Mucosa of descending colon (tissue), 3 donors: ENCODE measurements around the gene KCNG2. TPM values are rescaled to one million over a fixed set of nuclear protein-coding genes. Genes with fewer than 3 reads are reported as not detected.

ENCODE experiments used
- ATAC-seq: fragments of 200-7000 bp; cut with Tn5 transposase; one replicate; pipeline ENCODE4 v1.9.1; 2020; ENCODE audit warnings: mild to moderate bottlenecking, moderate library complexity
- DNase-seq, 3 donors: peaks; one replicate each; pipeline ENCODE4 v3.0.0-alpha.2; 2020
- H3K36me3 ChIP-seq: fragments of 200-600 bp; one replicate; pipeline ENCODE4 v1.8.0; 2021; ENCODE audit warnings: low read depth, mild to moderate bottlenecking
- H3K4me1 ChIP-seq: fragments of 200-600 bp; one replicate; pipeline ENCODE4 v1.8.0; 2021; ENCODE audit warnings: low read depth, mild to moderate bottlenecking
- H3K4me3 ChIP-seq: fragments of 200-600 bp; one replicate; pipeline ENCODE4 v1.8.0; 2021; ENCODE audit warnings: mild to moderate bottlenecking
- H3K9me3 ChIP-seq: fragments of 200-600 bp; one replicate; pipeline ENCODE4 v1.8.0; 2021; ENCODE audit warnings: mild to moderate bottlenecking
- CTCF ChIP-seq: fragments of 200-600 bp; IDR thresholded peaks from one replicate; pipeline ENCODE4 v1.8.0; 2022; ENCODE audit warnings: antibody characterized with exemption, mild to moderate bottlenecking
- intact Hi-C, 2 donors: fragments of 100-400 bp; cut with DNase I in 1 of 2; cut with micrococcal nuclease in 1 of 2; formaldehyde crosslinking; loops; one replicate each; pipeline versions ENCODE4 v1.11.0 to v1.11.1; 2022; cut with DNase I, micrococcal nuclease
- total RNA-seq, 3 donors: library from RNA; stranded (reverse); fragmentation: NEBNext Ultra II Directional in 2 of 3; extraction: Animal tissue kit (Norgen Biotek cat#: 25700) in 2 of 3; gene quantifications; one replicate each; pipeline versions ENCODE4 v1.2.1 to v1.2.4, GENCODE V29; 2021 to 2023
- donor health status: DM: no; HTN: no; CAD: no; lungs with moderate emphysema.
- donor health status: DM: no; HTN: no; CAD: no.
- donor health status: DM: no; HTN: yes; CAD: no.

The KCNG2 gene
- total RNA-seq, 3 donors from 2014 or later = 0.19 TPM; not detected in 2

DNA sequence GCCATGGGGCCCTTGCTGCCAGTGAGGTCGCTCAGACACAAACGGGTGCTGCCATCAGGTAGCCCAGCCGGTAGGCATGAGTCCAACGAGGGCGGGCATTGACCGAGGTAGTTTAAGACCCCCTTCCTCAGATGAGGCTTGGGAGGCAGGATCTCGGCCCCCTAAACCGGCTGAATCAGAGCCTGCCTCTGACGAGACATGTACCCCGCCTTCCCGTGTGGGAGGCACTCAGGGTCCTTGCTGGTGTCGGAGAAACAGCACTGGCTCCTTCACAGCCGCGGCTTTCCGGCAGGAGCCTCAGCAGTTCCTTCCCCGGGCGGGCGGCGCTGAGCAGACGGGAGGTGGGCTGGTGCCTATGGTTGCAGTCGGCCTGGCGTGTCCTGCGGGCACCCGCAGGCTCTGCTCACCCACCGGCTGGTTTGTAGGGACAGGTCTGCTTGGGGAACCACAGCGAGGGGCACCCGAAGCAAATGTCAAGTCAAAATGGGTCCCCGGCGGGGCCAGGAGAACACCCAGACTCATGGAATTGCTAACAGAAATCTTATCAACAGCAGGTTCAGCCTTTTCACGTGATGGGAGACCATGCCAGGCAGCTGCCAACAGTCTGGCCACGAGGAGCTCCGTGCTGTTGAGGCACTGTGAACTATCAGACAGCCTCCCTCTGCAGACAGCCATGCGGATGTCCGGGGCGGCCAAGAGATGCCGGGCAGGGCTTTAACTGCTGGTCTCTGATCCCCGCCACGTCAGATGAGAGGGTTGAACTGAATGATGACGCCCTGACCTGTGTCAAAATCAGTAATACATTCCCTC is 2.8 kb downstream of the KCNG2 start:
- TF ChIP-seq CTCF = no peak
- Histone ChIP-seq H3K36me3 (no peaks in the 10 kb centered on the region), H3K4me1 (peaks cover 16% of the 10 kb centered on the region), H3K4me3 (no peak overlapping the region), H3K9me3 (no peaks in the 10 kb centered on the region)
- DNase-seq = no peak
- no peak for ATAC-seq
- intact Hi-C loops = loop anchor here in 1 of 2 donors (10.0 kb wide), 1 partner anchor 64 kb away; no protein-coding TSS in a partner anchor

GRCh38 chr18:79801217-79801616 is 3.5 kb downstream of the KCNG2 start:
- intact Hi-C loops = loop anchor here in 1 of 2 donors (10.0 kb wide), 1 partner anchor 64 kb away; no protein-coding TSS in a partner anchor
- H3K36me3 ChIP-seq = no peaks in the 10 kb centered on the region
- no peaks in the 10 kb centered on the region for H3K9me3 ChIP-seq
- ATAC-seq (no peak), DNase-seq (no peak)
- no peak for TF ChIP-seq CTCF
- peaks cover 16% of the 10 kb centered on the region for H3K4me1 ChIP-seq
- H3K4me3 ChIP-seq = no peak overlapping the region

GRCh38 chr18:79801641-79802040 is 3.9 kb downstream of the KCNG2 start:
- intact Hi-C loops = loop anchor here in 1 of 2 donors (10.0 kb wide), 1 partner anchor 63 kb away; no protein-coding TSS in a partner anchor
- no peak for ATAC-seq
- no peak for DNase-seq
- Histone ChIP-seq H3K9me3 (no peaks in the 10 kb centered on the region), H3K4me3 (no peak overlapping the region), H3K36me3 (no peaks in the 10 kb centered on the region), H3K4me1 (peaks cover 16% of the 10 kb centered on the region)
- TF ChIP-seq CTCF = no peak

DNA sequence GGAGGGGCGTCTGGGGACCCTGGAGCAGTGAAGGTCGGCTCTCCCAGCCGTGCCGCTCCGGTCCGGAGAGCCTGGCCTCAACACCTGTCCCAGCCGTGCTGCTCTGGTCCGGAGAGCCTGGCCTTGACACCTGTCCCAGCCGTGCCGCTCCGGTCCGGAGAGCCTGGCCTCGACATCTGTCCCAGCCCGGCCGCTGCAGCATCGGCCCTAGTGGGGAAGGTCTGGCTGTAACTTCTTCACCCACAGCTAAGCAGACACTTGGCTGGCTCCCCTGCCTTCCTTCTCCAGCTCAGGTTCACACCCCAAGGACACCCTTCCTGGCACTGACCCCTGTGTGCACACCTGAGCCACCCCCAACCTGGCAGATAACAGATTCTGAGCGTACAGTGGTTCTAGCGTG is 4.6 kb downstream of the KCNG2 start:
- Histone ChIP-seq H3K9me3 (no peaks in the 10 kb centered on the region), H3K36me3 (no peaks in the 10 kb centered on the region), H3K4me1 (peaks cover 16% of the 10 kb centered on the region), H3K4me3 (no peak overlapping the region)
- intact Hi-C loops = loop anchor here in 1 of 2 donors (10.0 kb wide), 1 partner anchor 63 kb away; no protein-coding TSS in a partner anchor
- TF ChIP-seq CTCF = no peak
- ATAC-seq (no peak), DNase-seq (no peak)

- Histone ChIP-seq H3K36me3 (no peaks in the 10 kb centered on the region), H3K4me3 (no peak overlapping the region), H3K9me3 (no peaks in the 10 kb centered on the region), H3K4me1 (peaks cover 7% of the 10 kb centered on the region)
- TF ChIP-seq CTCF = no peak
- peak in 1 of 3 donors; percentile 44 for DNase-seq
- intact Hi-C loops = loop anchor here in 1 of 2 donors (10.0 kb wide), 1 partner anchor 61 kb away; no protein-coding TSS in a partner anchor
- no peak for ATAC-seq
These were observed 5.9 kb downstream of the KCNG2 start for GRCh38 chr18:79803611-79804051.
